ENCODE results near the gene PBXIP1.

The PBXIP1 gene

DNA sequence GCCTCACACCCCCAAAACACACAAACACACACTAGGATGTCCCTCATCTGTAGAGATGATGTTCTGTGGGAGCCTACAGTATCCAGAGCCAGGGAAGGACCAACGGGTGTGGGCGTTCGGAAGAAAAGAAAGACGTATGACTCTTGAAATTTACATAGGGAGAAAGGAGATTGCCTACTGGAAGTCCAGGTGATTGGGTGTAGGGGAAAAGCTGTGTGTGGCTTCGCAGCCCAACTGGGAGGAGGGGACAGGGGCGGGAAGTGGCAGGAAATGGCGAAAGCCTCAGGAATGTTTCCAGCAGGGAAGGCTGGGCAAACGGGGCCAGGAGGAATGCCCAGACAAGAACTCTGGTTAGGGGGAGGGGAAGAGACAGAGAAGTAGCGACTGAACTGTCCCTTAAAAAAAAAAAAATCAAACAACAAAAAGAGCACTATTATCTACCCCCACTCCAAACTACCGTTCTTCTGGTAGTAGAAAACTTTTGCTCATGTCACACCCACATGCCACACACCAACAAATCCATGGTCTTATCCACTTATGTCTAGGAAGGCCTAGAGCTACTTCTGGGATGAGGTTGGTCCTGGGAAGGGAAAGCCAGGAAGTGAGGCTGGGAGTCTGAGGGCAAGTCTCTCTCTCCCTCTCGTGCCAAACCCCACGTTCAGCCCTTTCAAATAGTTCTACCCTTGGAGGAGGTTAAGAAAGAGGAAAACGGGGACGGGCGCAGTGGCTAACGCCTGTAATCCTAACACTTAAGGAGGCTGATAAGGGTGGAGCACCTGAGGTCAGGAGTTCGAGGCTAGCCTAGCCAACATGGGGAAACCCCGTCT is 16.8 kb upstream of the PBXIP1 start:
- peak; percentile 98 for DNase-seq

DNA sequence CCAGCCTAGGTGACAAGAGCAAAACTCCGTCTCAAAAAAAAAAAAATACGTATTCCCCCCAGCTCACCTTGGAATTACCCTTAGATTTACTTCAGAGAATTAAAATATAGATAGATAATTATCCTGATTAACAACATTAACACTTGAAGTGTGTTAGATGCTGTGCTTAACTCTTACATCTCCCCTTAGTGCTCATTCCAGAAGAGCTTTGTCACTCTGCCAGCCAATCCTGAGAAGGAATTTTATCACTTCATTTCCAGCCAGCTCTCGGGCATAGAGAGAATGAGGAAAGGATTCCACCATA is 16.3 kb upstream of the PBXIP1 start:
- DNase-seq, result peak; percentile 89

DNA sequence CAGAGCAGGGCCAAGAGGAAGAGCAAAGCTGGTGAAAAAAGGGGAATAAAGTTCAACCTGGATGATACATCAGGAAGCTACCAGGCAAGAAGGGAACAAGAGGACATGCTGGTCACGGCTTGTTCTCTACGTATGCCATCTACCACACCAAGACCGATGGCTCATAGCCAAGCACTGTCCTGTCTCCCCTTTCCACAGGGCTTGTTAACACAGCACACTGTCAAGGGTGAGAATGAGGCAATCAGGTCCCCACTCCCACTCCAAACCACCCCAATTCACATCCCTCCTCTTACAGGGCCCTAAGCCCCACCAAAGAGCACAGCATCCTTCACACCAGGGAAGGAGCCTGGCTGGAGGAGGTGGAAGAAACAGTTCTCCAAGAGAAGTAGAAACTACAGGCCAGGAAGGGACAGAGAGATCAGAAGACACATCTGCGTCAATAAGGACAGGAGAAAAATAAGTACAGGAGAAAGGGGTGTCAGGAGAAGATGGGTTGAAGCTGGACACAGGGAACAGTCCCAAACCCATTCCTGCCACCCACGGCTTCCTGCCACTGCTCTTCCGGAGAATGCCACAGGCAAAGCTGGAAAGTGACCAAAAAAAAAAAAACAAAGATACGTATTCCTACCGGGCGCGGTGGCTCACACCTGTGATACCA is 15.6 kb upstream of the PBXIP1 start:
- no peak for DNase-seq

DNA sequence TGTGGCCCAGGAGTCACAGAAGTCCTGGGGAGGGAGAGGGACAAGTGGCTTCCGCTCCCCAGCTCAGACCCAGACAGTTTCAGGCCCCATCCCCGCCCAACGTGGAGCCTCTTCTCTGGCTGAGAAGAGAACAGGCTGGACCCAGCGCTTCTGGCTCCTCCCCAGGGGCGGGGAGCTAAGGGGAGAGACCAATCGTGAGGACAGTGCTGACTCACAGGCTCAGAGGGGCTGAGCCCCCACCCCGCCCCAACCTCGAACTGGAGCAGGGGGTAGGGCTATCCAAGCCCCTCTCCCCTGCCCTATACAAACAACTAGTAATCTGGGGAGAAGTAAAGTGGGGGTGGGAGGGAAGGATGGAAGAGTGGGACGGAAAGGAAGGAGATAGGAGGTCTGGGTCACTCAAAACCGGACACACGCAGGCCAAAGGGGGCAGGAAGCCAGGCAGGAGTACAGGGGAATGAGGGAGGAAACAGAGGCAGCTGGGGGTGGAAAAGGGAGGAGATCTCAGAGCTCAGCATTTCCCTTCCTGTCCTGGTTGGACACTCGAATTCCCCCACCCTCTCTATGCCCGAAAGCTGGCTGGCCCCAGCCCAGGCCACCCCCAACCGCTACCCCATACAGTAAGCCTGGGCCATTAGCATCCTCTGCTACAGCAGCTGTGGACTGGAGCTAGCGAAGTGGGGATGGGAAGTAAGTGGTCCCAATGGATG is 14.9 kb upstream of the PBXIP1 start, which contains the start of gene SHC1:
Gene SHC1, minus strand, starts transcription at position 117 of the 710 bp plus-strand sequence. CDS start 221 bp downstream, outside the sequence.
- DNase-seq, result peak; percentile 97

DNA sequence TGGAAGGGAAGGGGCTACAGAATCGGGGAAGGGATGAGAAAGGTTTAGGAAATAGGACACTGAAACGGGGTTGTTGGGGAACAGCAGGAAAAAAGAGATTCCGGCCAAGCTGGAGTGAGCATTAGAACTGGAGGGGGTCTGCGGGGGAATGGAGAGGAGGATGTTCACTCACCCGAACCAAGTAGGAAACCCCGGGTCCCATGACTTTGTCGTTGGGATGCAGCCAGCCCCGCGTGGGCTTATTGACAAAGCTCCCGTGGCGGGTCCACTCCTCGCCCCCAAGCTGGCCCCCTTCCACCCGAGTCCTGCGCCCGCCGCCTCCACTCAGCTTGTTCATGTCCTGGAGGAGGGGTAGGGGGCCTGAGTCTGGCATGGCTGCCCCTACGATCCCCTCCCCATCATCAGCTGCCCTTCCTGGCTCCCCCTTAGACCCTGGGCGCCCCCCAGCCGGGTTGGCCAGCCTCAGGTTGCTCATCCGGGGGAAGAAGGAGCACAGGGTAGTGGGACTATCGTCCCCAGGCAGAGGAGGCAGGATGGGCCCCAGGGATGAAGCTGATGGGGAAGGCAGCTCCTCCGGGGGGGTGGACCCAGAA is 14.1 kb upstream of the PBXIP1 start:
- DNase-seq, result no peak

DNA sequence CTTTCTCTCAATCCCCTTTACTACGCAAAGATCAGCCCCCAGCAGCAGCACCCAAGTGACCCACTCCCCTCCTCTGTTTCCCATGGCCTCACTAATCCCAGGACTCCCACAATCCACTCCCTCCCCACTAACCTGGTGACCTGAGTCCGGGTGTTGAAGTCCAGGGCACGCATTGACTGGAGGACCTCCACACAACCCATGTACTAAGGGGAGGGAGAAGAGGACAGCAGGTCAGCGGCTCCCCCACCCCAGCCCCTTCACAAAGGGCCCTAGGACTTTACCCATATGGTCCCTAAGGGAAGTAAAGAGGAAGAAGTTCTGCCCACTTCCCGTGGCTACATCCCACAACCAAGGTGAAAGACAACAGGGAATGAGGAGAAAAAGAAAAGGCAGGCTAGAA is 13.3 kb upstream of the PBXIP1 start:
- DNase-seq, result no peak

DNA sequence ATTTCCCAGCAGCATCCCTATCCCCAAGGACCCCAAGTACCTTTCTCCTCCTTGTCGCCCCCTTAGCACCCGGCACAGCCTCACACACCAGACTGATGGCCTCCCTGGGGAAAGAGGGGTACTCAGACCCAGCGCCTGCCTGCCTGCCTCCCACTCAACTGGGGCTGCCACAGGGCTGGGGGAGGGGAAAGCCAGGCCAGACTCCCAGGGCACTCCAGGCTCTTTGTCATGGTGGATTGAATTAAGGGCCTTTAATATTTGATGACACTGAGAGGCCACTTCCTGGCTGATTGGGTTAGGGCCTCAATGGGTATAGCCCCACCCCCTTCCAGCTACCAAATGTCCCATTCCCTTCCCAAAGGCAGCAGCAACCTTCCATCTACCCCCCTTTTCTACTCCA is 12.8 kb upstream of the PBXIP1 start:
- DNase-seq, result no peak

DNA sequence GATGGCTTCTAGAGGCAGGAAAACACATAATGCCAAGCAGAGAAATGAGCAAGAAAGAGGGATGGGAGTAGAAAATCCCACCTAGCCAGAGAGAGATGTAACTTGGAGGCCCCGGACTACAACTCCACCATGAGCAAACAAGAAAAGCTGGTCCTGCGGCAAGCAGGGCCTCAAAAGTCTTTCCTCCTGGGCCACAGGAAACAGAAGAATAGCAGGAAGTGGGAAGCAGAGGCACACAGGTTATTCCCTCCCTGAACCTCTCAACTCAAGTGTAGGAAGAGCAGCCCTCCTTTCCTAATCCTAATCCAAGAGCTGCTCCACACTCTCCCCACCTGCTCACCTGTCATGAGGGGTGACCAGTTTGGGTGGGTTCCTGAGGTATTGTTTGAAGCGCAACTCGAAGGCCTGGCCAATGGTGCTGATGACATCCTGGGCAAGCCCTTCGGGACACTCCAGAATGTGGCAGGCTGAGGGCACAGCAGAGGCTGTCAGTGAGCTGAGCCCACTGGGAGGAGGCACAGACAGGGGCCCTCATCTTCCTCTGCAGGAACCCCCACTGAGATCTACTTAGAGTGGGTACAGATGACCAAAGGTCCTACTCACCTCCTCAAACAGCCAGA is 11.5 kb upstream of the PBXIP1 start:
- no peak for DNase-seq

DNA sequence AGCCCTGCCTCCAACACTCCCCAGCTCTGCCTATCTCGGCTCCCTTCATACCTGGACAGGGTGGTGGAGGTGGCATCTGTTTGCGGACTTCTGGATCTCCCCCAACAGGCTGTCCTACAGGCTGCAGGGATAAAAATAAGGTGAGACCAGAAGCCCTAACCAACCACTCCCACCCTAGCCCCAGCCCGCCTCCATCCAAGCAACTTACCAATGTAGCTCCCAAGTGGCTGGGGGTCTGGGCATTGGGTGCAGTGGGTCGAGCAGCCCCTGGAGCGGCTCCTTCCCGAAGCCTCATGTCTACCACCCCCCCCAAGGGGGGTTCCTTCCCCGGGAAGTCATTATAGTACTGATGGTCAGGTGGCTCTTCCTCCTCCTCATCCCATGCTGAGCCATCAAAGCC is 10.2 kb upstream of the PBXIP1 start:
- DNase-seq, result no peak

DNA sequence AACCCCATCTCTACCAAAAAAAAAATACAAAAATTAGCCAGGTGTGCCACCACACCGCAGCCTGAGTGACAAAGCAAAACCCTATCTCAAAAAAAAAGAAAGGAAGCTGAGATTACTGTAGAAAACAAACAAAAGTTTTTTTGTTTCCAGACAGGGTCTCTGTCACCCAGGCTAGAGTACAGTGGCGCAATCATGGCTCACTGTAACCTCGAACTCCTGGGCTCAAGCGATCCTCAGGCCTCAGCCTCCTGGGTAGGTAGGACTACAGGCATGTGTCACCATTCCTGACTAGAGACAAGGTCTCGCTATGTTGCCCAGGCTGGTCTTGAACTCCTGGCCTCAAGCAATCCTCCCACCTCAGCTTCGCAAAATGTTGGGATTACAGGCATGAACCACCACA is 8.5 kb upstream of the PBXIP1 start:
- DNase-seq, result no peak

DNA sequence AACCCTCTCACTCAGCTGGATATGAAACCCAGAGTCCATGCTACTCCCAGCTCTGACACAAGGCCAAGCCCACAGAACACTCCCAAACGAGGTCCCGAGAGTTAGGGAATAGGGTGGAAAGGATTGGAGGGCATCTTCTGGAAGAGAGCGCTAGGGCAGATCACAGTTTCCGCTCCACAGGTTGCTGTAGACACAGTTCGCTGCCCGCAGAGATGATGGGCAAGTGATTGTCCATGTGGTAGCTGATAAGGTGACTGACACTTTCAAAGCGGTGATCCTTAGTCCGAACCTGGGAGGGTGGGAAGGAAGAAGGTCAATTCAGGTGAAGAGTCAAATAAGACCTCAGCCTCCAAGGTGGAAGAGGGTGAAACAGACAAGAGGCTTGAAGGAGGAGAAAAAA is 7.7 kb upstream of the PBXIP1 start:
- no peak for DNase-seq

DNA sequence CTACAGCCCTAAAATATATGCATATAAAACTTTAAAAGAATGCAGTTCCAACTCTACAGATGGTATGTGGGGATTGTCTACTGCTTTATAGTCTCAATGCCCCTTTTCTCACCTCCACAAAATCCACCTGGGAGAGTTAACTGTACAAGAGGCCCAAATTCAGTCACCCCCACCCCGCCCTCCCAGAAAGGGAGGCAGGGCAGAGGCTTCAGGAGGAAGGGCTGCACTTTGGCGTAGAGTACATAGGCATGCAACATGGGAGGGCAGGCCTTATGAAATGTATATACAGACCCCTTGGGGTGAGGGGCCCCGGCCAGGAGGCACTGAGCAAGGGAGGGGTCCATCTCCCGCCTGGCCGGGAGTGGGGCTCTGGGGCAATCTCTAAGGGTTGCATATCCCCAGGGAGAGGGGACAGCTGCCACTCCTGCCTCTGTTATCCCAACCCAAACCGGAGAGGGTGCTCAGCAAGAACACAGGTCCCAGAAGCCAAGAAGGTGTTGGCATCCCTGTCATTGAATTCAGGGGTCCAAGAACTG is 7.0 kb upstream of the PBXIP1 start:
- no peak for DNase-seq

DNA sequence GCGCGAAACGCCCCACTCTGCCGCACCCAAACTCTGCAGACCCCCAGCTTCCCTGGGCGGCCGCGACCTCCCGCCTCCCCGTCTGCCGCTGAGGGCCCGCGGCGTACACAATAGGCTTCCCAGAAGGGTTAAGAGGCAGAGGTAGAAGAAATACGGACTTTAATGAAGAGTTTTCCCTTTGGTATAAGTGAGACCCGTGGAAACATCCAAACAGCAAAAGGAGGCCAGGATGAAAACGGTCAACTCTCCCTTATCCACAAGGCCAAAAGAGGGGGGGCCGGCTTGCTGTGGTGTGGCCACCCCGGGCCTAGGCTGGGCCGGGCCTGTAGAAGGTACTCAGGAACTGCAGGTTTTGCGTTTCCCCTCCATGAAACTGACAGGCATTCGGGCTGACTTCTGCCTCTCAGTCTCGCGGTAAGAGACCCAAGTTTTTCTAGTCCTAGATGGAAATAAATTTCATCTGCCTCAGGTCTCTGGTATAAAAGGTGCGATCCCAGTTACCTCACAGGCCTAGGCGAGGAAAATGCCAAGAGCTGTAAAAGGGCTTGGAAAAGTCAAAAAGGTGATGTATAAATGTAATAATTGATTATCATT is 6.4 kb upstream of the PBXIP1 start:
- no peak for DNase-seq

DNA sequence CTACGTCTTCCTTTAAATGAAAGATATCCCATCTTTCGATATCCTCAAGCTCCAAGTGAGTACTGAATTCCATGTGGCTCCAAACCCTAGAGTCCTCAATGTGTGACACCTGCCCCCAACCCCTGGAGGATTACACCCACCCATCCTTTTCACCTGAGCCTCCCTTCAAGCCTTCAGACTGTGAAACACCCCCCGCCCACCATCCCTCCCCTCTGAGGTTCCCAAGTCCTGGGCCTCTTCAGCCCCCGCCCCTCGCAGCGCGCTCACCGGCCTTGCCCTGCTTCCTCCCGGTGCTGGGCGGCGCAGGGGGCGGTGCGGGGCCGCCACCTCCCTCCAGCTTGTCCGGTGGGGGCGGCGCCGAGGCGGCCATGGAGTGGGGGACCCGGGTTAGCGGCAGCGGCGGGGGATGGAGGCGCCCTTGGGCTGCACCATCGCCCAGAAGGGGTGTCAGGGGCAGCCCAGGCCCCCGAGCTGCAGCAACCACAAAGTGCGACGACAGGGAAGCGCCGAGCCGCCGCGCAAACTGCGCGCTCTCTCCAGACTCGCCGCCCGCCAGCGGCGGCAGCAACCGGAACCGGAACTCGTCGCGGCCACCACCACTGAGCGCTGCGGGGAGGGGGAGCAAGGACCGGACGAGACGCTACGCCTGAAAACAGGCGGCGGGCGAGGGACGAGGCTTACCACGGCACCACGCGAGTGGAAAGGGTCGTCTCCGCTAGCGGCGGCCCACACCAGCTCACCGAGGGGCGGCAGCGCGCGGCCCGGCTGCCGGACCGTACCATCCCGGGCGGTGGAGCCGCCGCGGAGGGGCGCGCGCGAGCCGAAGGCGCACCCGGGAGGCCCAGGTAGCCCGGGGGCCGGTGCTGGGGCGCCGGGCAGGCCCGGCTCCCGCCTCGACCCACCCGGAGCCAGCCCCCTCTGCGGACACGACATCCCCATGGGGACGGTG is 5.6 kb upstream of the PBXIP1 start, which contains the start of gene PYGO2:
Gene PYGO2, minus strand, starts transcription at position 576 of the 949 bp plus-strand sequence. Its CDS starts 206 bp downstream, at position 370.
- peak; percentile 77 for DNase-seq

DNA sequence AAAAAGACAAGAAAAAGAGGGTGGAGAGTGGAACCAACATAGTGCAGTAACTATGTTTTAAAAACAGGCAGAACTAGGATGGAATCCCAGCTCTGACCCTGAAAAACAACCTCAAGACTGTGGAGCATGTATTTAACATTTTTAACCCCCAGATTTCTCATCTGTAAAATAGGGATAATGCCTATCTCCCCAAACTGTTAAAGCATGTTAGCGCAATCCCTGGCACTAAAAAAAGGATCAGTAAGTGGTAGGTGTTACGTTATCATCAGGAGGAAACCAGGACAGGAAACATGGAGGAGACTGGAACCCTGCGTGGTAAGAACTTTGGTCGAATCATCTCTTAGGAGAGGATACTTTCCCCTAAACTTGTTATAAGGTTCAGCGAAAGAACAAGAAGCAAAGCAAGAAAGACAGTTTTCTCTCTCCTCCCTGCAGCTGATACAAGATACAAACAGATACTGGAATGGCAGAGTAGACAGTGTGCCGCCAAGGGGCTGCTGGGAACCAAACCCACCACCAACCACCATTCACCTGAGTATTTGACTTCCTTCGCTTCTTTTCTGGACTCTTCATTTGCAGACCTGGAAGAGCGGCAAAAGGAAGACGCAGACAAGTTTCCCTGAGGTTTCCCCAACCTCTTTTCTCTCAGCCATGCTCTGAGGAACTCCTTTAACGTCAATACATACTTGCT is 4.7 kb upstream of the PBXIP1 start:
- DNase-seq, result no peak

DNA sequence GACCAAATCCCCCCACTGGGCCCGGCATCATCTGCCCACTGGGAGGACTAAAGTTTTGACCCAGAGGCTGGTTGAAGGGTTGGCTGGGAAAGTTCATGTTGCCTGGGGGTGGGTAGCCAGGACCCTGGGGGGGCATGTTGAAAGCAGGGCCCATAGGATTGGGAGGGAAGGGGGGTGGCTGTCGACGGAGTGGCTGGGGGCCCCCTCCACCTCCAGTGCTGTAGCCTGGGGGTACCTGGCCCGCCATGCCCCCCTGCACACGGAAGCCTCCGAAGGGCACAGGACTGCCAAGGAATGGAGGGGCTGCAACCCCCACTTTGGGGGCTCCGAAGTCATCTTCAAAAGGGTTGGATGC is 3.5 kb upstream of the PBXIP1 start:
- DNase-seq, result no peak

DNA sequence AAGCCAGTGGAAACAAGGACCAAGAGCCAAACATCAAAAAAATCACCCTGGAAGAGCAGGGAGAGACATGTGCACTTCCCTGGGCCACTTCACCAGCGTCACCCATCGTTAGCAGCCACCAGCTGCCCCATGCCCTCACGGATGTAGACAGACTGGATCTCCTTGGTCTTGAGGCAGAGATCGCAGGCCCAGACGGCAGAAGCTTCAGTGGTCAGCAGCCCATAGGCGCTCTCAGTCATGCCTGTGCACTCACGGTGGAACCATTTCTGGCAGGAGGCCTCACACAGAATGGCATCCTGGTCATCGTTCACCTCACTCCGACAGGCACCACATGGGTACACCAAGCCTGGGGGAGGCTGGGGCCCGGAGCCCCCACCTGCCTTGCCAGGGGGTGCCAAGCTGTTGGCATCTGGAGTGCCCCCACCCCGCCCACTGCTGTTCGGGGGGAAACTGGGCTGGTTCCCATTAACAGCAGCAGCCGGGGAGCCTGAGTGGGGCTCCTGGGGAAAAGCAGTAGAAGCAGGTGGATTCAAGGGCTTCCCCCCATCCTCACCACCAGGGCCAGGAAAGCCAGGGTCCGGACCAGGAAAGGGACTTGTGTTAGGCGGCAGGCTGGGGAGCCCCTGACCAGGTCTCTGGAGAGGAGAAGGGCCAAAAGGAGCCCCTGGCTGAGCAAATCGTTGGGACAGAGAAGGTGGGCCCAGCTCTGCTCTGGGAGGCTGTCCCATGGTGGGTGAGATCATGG is 3.0 kb upstream of the PBXIP1 start:
- no peak for DNase-seq

DNA sequence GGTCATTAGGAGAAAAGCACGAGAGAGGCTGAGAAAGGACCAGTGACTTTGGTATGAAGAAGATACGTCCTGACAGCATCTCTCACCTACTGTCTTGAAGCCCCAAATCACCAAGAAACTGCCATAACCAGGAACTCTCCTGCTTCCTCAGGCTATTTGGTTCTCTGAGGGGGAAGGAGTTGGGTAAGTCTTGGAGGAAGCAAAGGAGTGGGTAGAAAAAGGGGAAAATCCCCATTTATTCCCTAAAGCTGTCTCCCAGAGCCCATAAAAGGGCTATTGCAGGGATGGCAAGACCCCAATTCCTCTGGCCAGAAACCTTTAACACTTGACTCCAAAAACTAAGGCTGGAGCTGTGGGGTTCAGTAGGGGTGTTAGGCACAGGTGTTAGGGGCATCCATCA is 2.1 kb upstream of the PBXIP1 start:
- no peak for DNase-seq

DNA sequence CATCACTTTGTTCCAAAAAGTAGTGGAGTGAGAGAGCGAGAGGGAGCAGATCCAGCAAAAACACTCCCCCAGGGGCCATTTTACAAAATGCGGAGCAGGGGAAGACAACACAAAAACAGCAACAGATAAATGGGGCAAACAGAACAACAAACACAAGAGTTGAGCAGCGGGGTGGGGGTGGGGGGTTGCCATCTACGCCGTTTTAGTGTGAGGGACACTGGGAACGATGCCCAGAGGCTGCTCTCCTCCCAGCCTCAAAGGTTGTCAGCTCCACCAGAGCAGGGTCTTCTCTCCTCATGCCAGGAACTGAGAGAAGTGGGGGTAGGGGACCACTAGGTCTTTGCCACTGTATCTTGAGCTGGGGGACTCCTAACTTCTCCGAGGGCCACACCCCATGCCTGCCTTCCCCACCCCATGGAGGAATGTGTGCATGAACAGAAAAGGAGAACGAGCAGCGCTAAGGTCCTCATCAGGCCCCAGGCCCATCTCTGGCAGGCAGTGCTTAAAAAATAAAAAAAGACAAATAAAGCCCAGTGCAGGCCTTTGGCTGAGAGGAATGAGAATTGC is 1.3 kb upstream of the PBXIP1 start:
- no peak for DNase-seq
